Sigmoid colon (tissue), 7 donors: ENCODE measurements around the gene APOBEC3F. TPM values are rescaled to one million over a fixed set of nuclear protein-coding genes. Genes with fewer than 3 reads are reported as not detected.

ENCODE experiments used
- DNase-seq: peaks from one replicate; pipeline ENCODE4 v3.0.0-alpha.2; 2019
- H3K27ac ChIP-seq, 4 donors: fragments of 200-600 bp; sonication (generic); one replicate each; pipeline ENCODE4 v1.5.1; 2016 to 2019; ENCODE audit warnings: mild to moderate bottlenecking in 1 of 4
- H3K27me3 ChIP-seq, 3 donors: fragments of 200-600 bp; sonication (generic); one replicate each; pipeline ENCODE4 v1.5.1; 2019; ENCODE audit warnings: mild to moderate bottlenecking in 1 of 3
- H3K36me3 ChIP-seq, 4 donors: fragments of 200-600 bp; sonication (generic); one replicate each; pipeline ENCODE4 v1.5.1; 2016 to 2019
- H3K4me1 ChIP-seq, 4 donors: fragments of 200-600 bp; sonication (generic); one replicate each; pipeline ENCODE4 v1.5.1; 2017 to 2019
- H3K4me3 ChIP-seq, 4 donors: fragments of 200-600 bp; sonication (generic); one replicate each; pipeline ENCODE4 v1.5.1; 2017 to 2019; ENCODE audit warnings: mild to moderate bottlenecking in 2 of 4, moderate library complexity in 1 of 4
- H3K9me3 ChIP-seq, 4 donors: fragments of 200-600 bp in 3 of 4; sonication (generic) in 3 of 4; one replicate each; pipeline versions ENCODE4 v1.5.1 to v1.6.1; 2013 to 2019
- EP300 ChIP-seq, 4 donors: sonication (generic); formaldehyde crosslinking; IDR thresholded peaks; one replicate each; pipeline ENCODE4 v1.6.1; 2017; ENCODE audit warnings: antibody characterized with exemption in 4 of 4
- POLR2A ChIP-seq, 2 donors: fragments of 450-650 bp; IDR thresholded peaks; one replicate each; pipeline ENCODE4 v1.6.1; 2016; ENCODE audit warnings: antibody characterized with exemption in 2 of 2, mild to moderate bottlenecking in 2 of 2, moderate library complexity in 2 of 2
- POLR2AphosphoS5 ChIP-seq, 4 donors: sonication (generic); formaldehyde crosslinking; IDR thresholded peaks; one replicate each; pipeline ENCODE4 v1.6.1; 2017; ENCODE audit warnings: antibody characterized with exemption in 4 of 4
- WGBS, 2 donors: extraction: QIAGEN DNeasy Blood & Tissue Kit; methylation state at CpG; one replicate each; pipeline ENCODE4 v1.1.7; 2013; 5-methylcytosine and 5-hydroxymethylcytosine counted together
- intact Hi-C: fragments of 100-400 bp; cut with DNase I; formaldehyde crosslinking; loops from one replicate; pipeline ENCODE4 v1.15.1; 2023
- polyA plus RNA-seq, 3 donors: library from polyadenylated mRNA; stranded (reverse); fragments of 200-250 nt; gene quantifications; one replicate each; pipeline ENCODE4 v1.2.3, GENCODE V29; 2013
- total RNA-seq, 4 donors: library from RNA; depleted of rRNA; stranded (reverse); fragments of >200 nt; gene quantifications; one replicate each; pipeline ENCODE4 v1.1.0, GENCODE V29; 2016
- TF ChIP-seq, protein P1 (sequence below), 4 experiments: fragments of 450-650 bp in 3 of 4; fragments of 200-600 bp in 1 of 4; IDR thresholded peaks; one replicate each; pipeline ENCODE4 v1.5.1; 2016 to 2019; ENCODE audit warnings: antibody characterized with exemption in 4 of 4, mild to moderate bottlenecking in 3 of 4, moderate library complexity in 2 of 4
- donor health status: healthy with polysubstance abuse.
- donor health status: Bipolar disorder and iron deficiency.
- donor health status: healthy.

The APOBEC3F gene
- total and polyA plus RNA-seq, 7 donors = 1.2 to 10.2 (median 4.6) TPM

DNA sequence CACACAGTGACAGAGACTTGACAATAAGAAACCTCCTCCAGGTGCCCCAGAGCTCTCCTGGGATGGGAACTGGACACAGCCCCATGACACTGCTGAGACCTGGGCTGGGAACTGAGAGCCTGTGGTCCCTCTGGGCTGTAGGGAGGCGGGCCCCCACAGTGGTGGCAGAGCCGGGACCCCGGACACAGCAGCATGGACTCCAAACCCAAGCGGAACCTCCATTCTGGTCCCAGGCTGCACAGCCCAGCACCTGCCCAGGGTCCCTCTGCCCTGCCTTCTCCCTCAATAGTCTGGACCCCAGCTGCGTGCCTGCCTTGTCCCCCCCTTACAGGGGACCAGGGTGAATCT, 48.0 kb downstream of the APOBEC3F start:
- Histone ChIP-seq H3K4me3 (no peak overlapping the region), H3K4me1 (peaks cover 0 to 4% (median 2%) of the 10 kb centered on the region in 4 donors), H3K9me3 (no peaks in the 10 kb centered on the region), H3K27ac (no peak overlapping the region), H3K36me3 (no peaks in the 10 kb centered on the region), H3K27me3 (peaks cover 0 to 6% (median 0%) of the 10 kb centered on the region in 3 donors)
- no peak for TF ChIP-seq POLR2A (IDR thresholded peaks at IDR 0.05)
- no peak for TF ChIP-seq EP300 (IDR thresholded peaks at IDR 0.05)
- TF ChIP-seq, protein P1, sequence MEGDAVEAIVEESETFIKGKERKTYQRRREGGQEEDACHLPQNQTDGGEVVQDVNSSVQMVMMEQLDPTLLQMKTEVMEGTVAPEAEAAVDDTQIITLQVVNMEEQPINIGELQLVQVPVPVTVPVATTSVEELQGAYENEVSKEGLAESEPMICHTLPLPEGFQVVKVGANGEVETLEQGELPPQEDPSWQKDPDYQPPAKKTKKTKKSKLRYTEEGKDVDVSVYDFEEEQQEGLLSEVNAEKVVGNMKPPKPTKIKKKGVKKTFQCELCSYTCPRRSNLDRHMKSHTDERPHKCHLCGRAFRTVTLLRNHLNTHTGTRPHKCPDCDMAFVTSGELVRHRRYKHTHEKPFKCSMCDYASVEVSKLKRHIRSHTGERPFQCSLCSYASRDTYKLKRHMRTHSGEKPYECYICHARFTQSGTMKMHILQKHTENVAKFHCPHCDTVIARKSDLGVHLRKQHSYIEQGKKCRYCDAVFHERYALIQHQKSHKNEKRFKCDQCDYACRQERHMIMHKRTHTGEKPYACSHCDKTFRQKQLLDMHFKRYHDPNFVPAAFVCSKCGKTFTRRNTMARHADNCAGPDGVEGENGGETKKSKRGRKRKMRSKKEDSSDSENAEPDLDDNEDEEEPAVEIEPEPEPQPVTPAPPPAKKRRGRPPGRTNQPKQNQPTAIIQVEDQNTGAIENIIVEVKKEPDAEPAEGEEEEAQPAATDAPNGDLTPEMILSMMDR (IDR thresholded peaks at IDR 0.05) = no peak
- TF ChIP-seq POLR2AphosphoS5 (IDR thresholded peaks at IDR 0.05) = no peak
- intact Hi-C loops = no loop called here
- WGBS, 2 donors = 88 to 93% methylated on average over 5 of the region's 5 CpGs
- DNase-seq = no peak

DNA sequence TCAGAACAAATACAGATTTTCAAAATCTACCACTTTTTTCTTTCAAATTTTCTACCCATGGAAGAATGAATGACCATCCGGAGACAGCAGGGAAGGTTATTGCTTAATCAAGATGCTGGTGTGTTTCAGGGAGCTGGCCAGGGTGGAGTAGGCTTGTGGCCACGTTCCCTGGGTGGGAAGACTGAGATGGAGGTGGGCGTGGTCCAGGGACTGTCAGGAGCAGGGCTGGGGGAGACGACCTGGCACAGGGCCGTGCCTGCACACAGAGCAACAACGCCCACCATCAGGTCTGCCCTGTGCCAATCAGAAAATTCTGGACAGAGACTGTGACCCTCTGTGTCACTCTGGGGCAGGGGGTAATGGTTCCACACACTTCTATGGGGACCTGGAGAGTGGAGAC, 49.3 kb downstream of the APOBEC3F start:
- Histone ChIP-seq H3K4me1 (peaks cover 0 to 4% (median 2%) of the 10 kb centered on the region in 4 donors), H3K9me3 (no peaks in the 10 kb centered on the region), H3K27me3 (peaks cover 0 to 3% (median 0%) of the 10 kb centered on the region in 3 donors), H3K4me3 (no peak overlapping the region), H3K27ac (no peak overlapping the region), H3K36me3 (no peaks in the 10 kb centered on the region)
- no peak for DNase-seq
- TF ChIP-seq POLR2AphosphoS5 (IDR thresholded peaks at IDR 0.05) = no peak
- no peak for TF ChIP-seq EP300 (IDR thresholded peaks at IDR 0.05)
- no peak for TF ChIP-seq POLR2A (IDR thresholded peaks at IDR 0.05)
- TF ChIP-seq, protein P1 (IDR thresholded peaks at IDR 0.05) = no peak
- intact Hi-C loops = no loop called here
- WGBS, 2 donors = 38 to 74% methylated on average over 6 of the region's 6 CpGs

DNA sequence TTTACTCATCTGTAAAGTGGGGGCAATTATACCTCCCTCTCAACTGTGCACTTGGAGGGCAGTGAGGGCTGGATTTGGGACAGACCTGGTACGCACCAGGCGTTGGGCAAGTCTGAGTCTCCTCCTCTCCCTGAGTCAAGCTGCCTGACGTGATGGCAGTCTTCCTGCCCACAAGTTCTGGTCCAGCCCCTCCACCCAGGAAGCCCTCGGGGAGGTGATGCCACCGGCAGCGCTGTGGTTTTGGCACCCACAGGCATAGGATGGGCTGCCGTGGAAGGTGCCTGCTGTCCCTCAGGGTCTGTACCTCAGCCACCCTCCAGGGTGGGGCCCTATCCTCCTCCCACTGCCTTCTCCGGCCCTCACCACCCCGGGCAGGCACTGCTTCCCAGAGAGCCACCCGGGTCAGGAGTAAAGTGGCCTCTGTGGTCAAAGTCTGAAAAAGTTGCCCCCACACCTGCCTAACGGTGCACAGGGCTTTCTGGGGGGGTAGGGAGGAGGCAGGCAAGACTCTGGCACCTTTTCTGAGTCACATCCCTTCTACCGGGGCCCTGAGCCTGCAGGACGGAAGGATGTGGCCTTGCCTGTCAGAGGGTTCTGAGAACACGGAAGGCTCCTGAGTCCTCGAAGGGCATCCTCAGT, 49.9 kb downstream of the APOBEC3F start:
- H3K27ac ChIP-seq = no peak overlapping the region
- H3K4me3 ChIP-seq = no peak overlapping the region
- TF ChIP-seq POLR2AphosphoS5 (IDR thresholded peaks at IDR 0.05) = no peak
- no peak for TF ChIP-seq POLR2A (IDR thresholded peaks at IDR 0.05)
- TF ChIP-seq EP300 (IDR thresholded peaks at IDR 0.05) = no peak
- TF ChIP-seq, protein P1 (IDR thresholded peaks at IDR 0.05) = no peak
- intact Hi-C loops = no loop called here
- peaks cover 0 to 3% (median 0%) of the 10 kb centered on the region in 3 donors for H3K27me3 ChIP-seq
- DNase-seq = no peak
- WGBS, 2 donors = 53 to 60% methylated on average over 15 of the region's 15 CpGs
- H3K9me3 ChIP-seq = no peaks in the 10 kb centered on the region
- H3K36me3 ChIP-seq = no peaks in the 10 kb centered on the region
- peaks cover 0 to 4% (median 2%) of the 10 kb centered on the region in 4 donors for H3K4me1 ChIP-seq

DNA sequence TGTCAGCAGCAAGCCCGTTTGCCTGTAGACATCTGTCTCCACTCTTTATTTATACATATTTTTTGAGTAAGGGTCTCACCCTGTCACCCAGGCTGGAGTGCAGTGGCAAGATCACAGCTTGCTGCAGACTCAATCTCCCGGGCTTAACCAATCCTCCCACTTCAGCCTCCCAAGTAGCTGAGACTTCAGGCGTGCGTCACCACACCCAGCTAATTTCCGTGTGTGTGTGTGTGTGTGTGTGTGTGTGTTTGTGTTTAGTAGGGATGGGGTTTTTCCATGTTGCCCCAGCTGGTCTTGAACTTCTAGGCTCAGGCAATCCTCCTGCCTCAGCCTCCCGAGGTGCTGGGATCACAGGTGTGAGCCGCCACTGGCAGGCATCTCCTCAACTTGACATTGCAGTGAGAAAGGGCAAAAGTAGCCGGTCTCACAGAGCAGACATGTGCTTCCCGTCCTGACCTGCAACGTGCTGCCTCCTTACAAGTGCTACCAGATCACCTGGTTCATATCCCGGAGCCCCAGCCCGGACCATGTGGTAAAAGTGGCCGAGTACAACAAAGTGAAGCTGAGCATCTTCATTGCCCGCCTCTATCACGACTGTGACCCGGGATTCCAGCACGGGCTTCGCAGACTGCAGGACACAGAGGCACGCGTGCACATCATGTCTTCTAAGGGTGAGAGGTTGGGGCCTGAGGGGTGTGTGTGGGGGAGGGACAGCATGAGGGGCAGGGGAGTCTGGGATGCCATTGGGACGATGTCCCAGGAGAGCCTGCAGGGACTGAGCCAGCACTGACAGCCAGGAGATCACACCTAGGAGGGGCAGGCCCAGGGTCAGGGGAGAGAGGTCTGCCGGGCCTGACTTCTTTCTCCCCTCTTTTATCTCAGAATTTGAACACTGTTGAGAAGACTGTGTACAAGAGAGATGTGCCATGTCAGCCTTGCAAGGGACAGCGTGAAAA, 50.7 kb downstream of the APOBEC3F start:
- Histone ChIP-seq H3K4me3 (no peak overlapping the region), H3K4me1 (peaks cover 0 to 4% (median 2%) of the 10 kb centered on the region in 4 donors), H3K36me3 (no peaks in the 10 kb centered on the region), H3K27me3 (peaks cover 0 to 3% (median 0%) of the 10 kb centered on the region in 3 donors), H3K9me3 (no peaks in the 10 kb centered on the region), H3K27ac (no peak overlapping the region)
- 69 to 83% methylated on average over 23 of the region's 23 CpGs for WGBS, 2 donors
- TF ChIP-seq EP300 (IDR thresholded peaks at IDR 0.05) (no peak), POLR2A (IDR thresholded peaks at IDR 0.05) (no peak), POLR2AphosphoS5 (IDR thresholded peaks at IDR 0.05) (no peak)
- TF ChIP-seq, protein P1 (IDR thresholded peaks at IDR 0.05) = no peak
- no peak for DNase-seq
- intact Hi-C loops = no loop called here
